CD4-positive, alpha-beta T cell treated with Interleukin-15 for 1 hour (primary cell): ENCODE results near the gene CCL4.
"Not testable (repeated sequence)": the region's sequence is repeated elsewhere in the genome, so short reads cannot be mapped to it uniquely, and the experiment has no call there.

Experiments used
- DNase-seq: peaks from one replicate; pipeline ENCODE4 v3.0.0-alpha.2; 2020

The CCL4 gene

DNA sequence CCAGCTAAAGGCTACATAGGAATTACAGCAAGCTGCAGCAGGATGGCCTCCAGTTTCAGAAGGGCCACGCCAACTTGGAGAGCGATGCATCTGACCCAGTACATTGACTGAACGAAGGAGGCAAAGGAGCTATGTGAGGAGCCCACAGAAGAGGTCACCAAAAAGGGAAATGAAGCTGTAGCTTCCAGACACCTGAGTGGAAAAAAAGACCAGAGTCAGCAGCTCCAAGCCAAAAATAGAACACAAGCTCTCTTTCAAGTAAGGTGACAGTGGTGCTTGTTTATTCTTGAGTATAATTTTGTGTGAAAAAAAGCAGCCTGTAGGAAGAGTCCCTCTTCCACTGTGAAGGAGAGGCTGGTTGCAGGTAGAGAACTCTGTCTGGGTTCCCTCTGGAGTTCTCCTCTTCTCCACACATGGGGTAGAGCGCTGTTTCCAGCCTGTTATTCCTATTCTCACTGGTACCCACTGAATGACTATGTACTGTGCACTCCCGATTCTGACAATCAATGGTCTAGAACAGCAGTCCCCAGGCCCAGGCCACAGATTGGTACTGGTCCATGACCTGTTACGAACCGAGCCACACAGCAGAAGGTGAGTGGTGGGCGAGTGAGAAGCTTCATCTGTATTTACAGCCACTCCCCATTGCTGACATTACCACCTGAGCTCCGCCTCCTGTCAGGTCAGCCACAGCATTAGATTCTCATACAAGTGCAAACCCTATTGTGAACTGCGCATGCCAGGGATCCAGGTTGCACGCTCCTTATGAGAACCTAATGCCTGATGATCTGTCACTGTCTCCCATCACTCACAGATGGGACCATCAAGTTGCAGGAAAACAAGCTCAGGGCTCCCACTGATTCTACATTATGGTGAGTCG, 15.1 kb downstream of the CCL4 start:
- DNase-seq, result no peak

GRCh38 chr17:36120221-36120620, 16.6 kb downstream of the CCL4 start:
- no peak for DNase-seq

- not testable (repeated sequence) for DNase-seq
Observed at GRCh38 chr17:36121099-36121498, 17.5 kb downstream of the CCL4 start.

DNA sequence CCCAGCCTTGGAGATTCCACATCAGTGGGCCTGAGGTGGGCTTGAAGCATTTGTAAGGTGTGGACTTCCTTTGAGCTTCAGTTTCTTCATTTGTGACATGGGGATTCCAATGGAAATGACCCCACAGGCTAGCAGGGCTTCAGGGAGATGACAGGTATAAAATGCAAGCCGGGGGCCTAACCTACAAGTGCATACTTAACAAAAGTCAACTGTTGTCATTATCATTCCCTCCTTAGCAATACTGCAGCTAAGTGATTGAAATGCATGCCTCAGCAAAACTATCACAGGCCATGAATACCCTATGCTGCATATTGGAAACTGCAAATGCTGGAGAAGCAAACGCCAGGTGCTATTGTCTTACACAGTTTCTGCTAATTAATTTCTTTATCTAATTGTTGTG, 19.8 kb downstream of the CCL4 start:
- DNase-seq, result no peak

DNA sequence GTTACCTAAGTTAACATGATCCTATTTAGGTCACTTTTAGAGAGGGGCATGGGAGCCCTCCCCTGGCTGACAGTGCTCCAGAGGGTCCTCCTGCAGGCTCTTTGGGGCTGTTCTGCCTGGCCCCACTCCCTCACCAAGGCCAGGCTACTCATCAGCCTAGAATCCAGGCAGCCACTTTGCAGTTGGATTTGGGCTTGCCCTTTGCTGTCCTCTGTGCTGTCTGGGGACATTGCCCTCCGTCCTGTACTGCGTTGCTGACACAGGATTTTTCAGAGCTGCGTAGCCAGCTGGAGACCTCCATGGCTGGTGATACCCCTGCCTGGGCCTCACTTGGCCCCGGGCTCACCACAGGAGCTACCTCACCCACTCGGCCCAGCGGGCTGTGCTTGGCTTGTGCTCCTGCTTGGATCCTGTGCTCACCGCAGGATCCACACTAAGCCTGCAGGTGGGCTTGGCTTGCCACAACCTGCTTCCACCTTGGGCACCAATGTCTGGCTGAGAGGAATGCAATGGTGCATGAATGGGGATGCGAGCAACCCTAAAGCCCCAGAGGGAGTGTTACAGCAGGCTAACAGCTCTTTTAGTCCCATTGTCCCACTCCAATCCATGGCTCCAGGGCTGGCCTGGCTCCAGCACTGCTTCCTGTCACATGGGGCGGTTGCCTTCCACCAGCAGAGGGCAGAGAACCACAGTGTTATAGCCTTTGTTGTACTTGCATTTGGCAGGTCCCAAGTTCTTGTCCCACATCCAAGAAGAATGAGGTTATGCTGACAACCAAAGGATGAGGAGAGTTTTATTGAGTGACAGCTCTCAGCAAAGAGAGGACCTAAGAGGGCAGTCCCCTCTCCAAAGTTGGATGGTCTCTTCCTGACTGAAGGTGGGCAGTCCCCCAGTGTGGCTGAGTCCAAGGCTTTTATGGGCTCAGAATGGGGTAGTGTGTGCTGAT, 21.5 kb downstream of the CCL4 start:
- no peak for DNase-seq

GRCh38 chr17:36127199-36127893, 23.7 kb downstream of the CCL4 start:
- DNase-seq, result peak; percentile 49

- no peak for DNase-seq
Observed at GRCh38 chr17:36127911-36128310, 24.3 kb downstream of the CCL4 start.

DNA sequence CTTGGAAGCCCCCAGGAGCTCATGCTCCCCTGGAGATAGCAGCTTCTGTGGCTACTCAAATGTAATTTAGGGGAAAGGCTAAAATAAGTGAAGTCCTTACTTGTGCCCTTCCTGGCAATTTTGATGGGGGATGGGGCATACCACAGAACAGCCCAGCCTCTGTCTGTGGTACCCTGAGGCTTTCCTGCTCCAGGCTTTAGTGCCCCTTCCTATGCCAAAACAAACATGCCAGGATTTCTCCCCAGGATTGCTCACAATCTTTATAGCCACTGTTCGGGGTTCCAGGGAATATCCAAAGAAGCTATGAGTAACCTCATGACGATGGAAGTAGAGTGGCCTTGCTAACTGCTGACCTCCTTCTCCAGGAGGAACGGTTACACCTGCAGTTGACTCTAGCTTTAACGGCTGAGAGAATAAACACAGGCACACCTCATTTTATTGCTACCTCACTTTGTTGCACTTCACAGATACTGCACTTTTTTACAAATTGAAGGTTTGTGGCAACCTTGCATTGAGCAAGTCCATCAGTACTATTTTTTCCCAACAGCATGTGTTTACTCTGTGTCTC, 24.9 kb downstream of the CCL4 start:
- no peak for DNase-seq

GRCh38 chr17:36129616-36130015, 26.0 kb downstream of the CCL4 start:
- no peak for DNase-seq

GRCh38 chr17:36130346-36130745, 26.7 kb downstream of the CCL4 start:
- no peak for DNase-seq

DNA sequence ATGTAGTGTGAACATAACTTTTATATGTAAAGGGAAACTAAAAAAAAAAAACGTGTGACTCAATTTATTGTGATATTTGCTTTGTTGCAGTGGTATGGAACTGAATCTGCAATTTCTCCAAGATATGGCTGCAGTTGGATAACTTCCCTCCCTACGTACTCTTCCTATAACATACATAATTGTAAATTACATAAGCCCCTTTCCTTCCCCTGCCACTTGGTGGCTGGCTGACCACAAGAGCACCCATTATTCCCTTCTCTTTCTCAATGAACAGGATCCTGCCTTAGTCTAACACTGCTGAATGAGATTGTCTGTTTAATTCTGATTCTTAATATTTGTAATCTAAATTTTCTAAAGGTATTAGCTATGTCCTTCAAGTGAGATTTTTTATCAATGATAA, 27.8 kb downstream of the CCL4 start:
- DNase-seq, result no peak

DNA sequence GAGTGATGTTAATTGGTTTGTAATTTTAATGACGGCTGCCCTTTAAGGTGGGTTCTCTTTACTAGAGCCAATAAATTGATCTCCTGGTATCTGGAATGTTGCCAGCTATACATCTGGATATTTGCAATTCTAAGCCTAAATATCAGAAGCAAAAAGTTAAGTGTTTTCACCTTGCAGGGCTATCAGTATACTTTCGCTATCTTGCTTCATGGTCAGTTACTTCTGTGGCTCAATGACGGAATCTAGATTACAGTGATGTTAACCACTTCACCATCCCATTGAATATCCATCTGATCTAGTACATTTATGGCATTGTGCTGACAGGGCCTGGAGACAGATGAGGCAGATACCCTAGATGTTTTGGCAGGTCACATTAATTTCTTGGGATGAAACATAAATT, 28.3 kb downstream of the CCL4 start:
- DNase-seq, result no peak

- no peak for DNase-seq
Observed at GRCh38 chr17:36132421-36132831, 28.8 kb downstream of the CCL4 start.

DNA sequence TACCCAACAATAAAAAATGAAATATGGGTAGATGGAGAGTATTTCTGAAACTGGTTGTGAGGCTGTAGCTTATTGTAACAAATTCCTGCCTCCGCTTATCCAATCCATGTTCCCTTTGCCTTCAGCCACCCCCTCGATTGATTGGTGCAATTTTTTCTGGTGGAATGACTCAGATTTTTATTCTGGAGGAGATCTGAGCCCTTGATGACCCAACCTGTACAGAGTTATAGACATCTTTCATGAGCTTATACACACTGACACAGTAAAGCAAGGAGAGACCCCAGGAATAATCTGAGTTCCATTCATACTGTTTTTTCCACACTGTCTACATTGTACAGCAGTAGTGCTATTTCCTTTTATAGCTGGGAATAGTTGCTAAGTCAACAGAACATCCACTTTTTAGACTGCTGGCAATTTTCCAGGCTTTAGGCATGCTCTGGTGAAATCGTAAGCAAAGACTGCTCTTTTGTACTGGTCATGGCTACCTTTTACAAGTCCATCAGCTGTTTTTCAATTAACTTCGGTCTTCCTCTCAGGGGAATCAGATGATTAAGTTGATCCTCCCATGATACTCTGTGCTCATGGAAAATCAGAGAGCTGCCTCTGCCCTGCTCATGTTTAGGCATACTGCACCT, 30.1 kb downstream of the CCL4 start:
- no peak for DNase-seq

GRCh38 chr17:36135465-36135864, 31.8 kb downstream of the CCL4 start:
- DNase-seq, result no peak

DNA sequence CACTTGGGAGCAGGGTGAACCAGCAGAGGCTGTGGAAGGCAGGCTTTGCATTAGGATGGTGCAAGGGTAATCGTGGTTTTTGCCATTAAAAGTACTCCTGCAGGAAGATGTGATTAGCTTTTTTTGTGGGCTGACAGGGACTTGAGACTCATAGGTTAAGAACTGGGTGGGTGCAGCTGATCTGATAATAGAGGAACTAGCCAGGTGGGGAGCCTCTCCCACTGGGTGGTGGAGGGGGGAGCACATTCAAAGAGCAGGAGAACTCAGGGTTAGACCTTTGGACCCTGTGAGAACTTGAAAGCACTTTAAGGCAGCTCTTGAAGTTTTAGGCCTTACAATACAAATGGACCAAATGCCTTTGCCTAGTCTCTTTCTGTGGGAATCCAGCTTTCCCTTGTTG, 32.4 kb downstream of the CCL4 start:
- DNase-seq, result no peak

DNA sequence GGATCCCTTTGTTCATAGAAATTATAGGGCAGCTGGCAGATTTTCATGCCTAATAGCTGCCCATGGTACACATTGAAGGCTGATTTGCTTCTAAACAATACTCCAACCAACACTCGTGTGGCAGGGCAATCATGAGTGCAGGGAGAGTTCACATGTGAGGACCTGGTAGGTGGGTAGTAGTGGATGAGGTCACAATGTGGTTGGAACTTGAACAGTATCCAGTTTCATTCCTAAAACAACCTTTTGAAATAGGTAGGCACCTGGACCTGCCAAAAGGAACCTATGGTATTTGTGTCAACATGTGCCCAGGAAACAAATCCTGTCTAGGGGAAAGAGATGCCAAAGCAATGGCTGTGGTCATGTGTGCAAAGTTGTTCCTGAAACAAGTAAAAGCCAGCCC, 32.8 kb downstream of the CCL4 start:
- no peak for DNase-seq

GRCh38 chr17:36142235-36142634, 38.6 kb downstream of the CCL4 start:
- DNase-seq, result no peak

GRCh38 chr17:36142806-36143205, 39.2 kb downstream of the CCL4 start:
- DNase-seq, result no peak

GRCh38 chr17:36144014-36144413, 40.4 kb downstream of the CCL4 start:
- DNase-seq, result no peak

- DNase-seq, result no peak
Observed at GRCh38 chr17:36144981-36145729, 41.5 kb downstream of the CCL4 start.

GRCh38 chr17:36147601-36148000, 44.0 kb downstream of the CCL4 start:
- no peak for DNase-seq
